HG03066 (cell line): ENCODE measurements around the gene FAM72B.
A peak's percentile ranks its signal among the peaks of the same experiment; 100 is the strongest.
"Not testable (repeated sequence)": the region's sequence is repeated elsewhere in the genome, so short reads cannot be mapped to it uniquely, and the experiment has no call there.

ENCODE experiments used
- ATAC-seq: cut with Tn5 transposase; IDR thresholded peaks from one replicate; pipeline ENCODE4 v1.9.1; 2021; ENCODE audit warnings: low read depth; ENCODE audit not compliant: unreplicated experiment

Gene FAM72B

DNA sequence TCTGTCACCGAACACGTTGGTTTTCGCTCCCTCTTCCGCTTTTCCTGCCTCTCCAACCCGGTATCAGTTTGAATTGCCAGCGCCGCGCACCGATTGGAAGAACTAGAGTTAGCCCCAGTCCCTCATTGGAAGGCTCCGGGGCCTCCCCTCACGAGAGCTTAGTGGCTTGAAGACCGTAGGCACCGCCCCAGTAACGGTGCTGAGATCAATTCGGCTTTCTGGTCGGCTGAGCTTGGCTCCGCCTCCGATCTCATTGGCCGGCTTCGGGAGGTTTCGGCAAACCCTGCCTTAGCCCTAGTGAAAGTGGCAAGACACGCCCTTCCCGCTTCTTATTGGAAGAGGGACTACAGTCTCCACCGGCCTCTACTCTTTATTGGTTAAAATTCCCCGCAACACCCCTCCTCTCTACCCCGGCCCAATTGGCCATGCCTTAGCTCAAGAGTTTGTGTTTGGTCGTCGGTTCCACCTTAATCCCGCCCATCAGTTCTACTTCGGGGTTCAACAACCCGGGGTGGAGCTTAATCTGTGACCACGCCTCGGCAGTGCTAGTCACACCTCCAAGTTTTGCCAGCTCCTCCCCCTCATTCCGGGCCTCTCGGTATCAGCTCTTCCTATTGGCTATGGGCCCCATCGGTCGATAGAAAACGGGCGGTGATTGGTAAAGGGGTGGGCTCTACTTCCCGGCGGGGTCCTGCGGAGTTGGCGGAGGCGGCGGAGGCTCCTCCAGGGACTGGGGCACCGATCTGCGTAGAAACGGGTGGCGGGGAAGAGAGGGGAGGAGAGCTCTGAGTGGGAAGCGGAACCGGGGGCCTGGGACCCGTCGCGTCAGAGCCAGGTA is at the start of gene FAM72B, which contains the start of gene SRGAP2C:
Gene FAM72B, minus strand, starts transcription at position 51 of the 838 bp plus-strand sequence. CDS start 851 bp downstream, outside the sequence.
Gene SRGAP2C, plus strand, starts transcription at position 686 of the 838 bp plus-strand sequence. CDS start 2,472 bp downstream, outside the sequence.
- peak; percentile 78 for ATAC-seq

DNA sequence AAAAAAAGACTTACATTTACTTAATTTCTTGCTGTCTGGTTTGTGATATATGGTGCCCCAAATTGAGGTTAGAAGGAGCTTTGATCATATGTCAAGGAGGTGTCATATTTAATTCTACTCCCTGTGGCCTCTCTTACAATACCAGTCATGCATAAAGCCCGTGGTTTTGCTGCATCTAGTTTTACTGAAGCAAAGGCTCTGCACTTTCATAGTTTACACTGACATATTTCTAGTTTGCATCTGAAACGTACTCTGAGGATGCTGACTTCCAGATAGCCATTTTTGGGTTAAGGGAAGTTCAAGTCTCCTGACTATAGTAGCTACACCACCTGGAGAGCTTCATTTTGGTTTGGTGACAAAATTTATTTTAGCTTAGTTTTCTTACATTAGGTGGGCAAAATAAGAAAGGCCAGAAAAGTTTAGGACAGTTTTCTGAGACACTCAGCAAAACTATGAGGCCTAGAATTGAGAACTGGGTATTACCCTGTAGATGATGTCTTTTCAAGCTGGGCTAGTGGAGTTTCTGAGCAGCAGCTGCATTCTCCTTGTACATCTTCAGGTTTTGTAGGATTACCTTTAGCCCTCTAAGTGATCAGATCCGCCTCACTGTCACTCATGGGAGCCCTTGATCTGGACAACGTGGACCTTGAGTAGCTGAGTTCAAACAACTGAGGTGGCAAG is 48.4 kb upstream of the FAM72B start:
- peak; percentile 65 for ATAC-seq

DNA sequence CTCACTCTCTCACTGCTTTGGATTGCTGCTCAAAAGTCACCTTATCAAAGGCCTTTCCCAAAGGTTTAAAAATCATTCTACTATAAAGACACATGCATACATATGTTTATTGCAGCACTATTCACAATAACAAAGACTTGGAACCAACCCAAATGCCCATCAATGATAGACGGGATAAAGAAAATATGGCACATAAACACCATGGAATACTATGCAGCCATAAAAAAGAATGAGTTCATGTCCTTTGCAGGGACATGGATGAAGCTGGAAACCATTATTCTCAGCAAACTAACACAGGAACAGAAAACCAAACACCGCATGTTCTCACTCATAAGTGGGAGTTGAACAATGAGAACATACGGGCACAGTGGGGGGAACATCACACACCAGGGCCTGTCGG is 46.5 kb upstream of the FAM72B start:
- not testable (repeated sequence) for ATAC-seq

DNA sequence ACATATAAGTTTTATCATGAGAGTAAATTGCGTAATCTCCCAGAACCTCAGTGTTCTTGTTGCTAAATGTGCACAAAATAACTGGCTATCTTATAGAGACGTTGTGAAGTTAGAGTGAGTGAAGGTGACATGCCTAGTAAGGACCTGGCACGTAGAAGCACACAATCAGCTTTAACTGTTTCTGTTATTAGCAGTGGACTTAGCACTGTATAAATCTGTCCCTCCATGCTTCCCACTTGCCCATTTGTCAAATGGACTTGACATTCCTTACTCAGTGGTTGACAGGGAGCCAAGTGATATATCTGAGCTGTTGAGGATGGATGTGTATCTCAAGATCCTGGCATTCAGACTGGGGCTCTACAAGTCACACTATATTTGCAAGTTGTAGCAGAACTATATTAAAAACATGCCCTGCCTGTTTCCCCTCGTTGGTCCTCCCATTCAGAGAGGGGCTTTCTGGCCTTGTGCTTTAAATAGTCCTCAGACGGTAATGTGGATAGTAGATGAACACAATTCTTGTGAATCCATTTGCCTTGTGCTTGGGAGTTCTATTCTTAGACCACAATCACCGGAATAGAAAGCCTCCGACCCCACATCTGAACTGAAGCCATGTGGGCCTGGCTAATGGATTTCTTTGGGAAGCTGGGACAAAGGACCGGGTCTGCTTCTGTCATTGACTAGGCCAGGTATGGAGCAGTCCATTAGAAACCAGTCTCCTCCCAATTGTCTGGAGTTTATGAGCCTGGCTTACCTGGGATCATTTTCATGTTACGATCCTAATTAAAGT is 43.6 kb upstream of the FAM72B start:
- not testable (repeated sequence) for ATAC-seq

DNA sequence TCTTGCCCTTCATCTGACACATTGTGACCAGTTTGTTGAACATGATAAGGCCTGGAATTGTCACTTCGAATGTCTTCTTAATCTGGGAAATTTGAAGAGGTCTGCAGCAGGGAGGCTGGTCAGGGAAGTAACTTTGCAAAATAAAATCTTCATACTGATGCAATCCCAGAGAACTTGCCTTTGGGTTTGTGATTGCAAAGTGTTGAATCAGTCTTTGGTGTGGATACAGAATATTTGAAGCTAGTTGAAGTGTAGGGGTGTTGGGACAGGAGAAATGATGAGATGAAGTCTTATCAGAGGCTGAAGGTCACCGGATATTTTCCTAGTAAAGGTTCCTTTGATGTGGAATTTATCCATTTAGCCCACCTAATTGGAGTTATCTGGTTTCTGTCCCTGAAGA is 42.8 kb upstream of the FAM72B start:
- ATAC-seq, result not testable (repeated sequence)

DNA sequence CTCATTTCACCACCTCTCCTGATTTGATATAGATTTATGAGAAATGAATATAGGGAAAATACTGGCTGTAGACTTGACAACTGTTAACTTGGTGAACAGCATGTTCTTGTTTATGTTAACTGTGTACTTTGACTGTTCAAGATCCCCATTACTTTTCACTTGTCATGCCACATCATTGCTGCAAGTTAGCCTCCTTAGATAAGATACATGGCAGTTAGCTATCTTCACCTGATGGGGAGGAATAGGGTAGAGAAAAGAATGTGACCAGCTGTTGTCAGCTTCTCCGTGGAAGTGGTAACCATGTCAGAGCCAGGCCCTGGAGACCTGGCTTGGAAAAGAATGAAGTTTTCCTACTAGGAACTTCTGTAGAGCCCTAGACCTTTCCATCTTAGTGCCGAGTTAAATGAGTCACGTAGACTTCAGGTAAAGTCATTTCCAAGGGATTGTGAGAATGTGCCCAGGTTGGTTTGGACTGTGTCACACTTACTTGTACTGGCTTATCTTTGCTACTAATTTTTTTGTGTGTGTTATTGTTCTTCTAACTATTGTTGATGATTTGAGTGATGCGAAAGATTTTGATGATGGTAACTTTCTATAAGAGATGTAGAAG is 42.3 kb upstream of the FAM72B start:
- ATAC-seq, result not testable (repeated sequence)

DNA sequence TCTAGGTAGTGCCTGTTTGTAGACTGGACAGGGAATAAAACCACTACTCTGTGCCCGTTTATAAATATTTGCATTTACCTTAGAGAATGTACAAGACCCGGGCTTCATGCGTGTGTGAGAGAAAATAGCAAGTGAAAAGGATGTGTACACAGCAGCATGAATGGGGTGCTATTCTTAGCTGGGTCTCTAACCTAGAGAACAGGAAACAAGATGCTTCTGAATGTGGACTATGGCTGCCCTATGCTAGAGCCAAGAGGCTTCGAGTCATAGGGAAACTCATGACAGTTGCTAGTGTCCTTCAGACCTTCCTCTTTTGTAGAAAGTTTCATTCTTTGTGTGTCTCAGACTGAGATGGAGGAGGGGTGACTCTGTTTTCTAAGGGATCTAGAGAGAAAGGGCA is 40.6 kb upstream of the FAM72B start:
- ATAC-seq, result peak; percentile 96

DNA sequence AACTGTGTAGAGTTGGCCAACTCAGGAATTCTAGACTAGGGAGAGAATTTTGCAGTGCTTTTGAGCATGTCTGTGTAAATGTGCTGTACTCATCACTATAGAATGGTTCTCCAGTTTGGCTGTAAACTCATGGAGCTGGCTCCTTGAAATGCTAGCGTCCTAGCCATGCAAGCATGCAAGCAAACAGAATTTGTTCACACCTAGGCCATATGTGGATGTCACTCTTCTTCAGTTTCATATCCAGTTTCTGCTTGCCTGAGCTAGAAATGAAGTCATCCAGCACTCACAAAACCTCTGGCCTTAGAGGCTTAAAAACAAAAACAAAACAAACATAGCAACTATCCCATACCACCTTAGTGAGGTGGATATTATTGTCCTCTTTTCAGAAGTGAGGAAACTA is 37.6 kb upstream of the FAM72B start:
- peak; percentile 55 for ATAC-seq

DNA sequence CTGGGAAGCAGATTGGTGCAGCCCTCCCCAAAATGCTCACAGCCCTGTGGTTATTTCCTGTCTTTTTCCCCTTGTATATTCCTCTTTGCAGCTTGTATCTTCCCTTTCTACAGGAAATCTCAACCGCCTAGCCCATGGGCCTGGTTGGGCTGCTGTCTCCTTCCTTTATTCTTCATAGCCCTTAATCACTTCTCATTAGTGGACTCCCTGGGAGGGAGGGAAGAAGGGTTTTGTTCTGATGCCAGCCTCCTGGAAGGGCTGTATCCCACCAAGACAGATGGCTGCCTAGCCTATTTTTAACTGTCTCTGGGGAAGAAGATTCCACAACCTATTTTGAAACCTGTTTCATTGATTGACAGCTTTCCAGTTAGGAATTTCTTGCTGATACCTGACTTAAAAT is 32.5 kb upstream of the FAM72B start:
- not testable (repeated sequence) for ATAC-seq

DNA sequence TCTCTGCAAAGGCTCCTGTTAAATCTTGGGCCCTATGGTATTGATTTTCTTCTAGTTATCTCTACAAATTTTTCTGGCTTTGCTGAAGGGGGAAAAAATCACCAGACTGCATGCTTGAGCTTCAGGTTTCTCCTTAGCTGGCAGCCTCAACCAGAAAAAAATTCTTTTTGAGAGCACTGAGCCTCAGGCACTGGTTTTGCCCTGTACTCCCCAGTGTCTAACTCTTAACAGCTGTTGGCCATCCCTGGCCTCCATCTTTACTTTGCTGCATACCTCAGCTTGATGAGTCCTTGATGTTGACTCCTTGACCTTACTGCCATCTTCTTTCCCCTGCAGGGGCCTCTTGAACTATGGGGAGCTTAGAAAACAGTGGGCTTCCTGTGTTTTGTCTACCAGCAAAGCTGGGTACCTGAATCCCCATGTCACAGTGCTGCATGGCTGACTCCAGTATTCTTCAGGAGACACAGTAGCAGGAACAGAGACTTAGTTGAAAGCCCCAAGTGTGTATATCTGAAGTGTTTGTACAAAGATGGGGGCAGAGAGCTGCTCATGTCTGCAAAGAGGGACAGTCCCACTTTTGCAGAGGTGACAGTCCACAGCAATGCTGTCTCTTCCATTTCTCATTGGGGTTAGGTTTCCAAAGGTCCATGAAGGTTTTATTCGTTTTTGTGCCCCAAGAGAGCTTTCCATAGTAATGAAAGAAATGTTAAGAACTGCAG is 31.7 kb upstream of the FAM72B start:
- not testable (repeated sequence) for ATAC-seq

DNA sequence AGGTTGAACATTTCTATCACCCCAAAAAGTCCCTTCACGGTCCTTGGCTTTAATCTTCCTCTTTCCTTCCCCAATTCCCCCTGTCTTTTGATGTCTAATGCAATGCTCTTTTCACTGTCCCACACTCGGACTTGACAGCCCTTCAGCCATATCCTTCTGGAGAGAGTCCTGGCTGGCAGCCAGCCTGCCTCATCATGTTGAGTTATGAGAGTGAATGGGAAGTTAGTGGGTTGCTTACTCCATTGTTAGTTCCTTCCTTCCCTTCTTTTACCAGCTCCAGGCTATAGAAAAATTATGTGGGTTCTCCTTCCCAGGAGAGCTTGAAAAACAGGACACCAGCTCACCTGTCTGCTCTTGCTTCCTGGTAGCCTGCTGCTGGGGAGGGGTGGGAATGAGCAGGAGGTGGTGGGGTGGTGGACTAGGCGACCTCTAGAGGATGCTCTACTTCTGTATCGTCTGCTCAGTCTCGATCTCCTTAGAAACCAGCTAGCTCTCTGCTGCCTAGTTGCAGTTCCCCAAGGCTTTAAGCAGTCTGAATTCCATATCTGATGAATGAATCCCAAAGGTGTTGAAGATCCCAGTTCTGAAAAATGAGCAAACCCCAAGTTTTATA is 30.5 kb upstream of the FAM72B start:
- ATAC-seq, result not testable (repeated sequence)

DNA sequence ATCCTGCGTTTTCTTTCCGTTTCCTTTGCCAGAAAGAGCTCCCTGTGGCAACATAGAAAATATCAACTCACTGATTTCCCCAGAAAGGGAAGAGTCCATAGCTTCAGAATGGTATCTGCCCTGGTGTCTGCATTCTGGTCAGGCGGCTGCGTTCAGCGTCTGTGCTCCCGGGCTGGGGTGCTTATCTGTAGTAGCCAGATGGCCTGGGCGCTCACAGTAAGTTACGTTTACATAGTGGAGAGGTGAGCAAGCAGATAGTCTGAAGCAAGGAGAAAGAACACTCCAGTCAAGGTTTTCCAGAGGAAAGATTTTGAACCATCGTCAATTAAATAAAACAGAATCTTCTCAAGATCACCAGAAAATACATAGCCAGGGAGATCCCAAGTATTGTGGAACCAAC is 29.4 kb upstream of the FAM72B start:
- ATAC-seq, result not testable (repeated sequence)

DNA sequence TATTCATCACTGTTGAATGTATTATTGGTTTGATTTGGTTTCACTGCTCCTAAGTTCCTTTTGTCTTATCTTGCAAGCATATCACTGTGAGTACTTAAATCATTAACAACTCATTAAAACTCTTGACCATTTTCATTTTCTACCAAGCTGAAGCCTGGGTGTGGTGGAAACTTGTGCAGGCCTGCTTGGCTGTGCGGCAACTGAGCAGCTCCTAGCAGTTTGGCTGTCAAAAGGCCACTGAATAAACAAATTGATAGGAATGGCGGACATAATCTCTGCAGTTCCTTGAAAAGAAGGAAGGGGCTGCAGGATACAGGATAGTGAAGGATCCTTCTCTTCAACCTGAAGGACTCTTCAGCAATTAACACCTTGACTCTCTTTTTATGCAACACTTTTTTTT is 26.6 kb upstream of the FAM72B start:
- ATAC-seq, result not testable (repeated sequence)

DNA sequence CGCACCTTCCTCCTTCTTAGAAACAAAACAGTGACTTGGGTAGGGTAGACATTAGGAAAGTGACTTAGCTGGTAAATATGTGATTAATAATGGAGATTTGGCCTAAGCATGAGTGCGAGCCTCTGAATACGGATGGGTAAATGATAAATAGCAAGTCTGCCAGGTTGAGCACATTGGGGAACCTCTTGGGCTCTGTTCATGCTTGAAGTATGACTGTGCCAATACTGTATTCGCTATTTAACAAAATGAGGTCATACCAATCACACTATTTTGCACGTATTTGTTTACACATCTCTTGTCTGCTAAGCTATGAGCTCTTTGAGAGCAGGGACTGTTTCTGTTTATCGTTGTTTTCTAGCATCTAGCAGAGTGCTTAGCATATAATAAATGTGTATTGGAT is 24.2 kb upstream of the FAM72B start:
- not testable (repeated sequence) for ATAC-seq

DNA sequence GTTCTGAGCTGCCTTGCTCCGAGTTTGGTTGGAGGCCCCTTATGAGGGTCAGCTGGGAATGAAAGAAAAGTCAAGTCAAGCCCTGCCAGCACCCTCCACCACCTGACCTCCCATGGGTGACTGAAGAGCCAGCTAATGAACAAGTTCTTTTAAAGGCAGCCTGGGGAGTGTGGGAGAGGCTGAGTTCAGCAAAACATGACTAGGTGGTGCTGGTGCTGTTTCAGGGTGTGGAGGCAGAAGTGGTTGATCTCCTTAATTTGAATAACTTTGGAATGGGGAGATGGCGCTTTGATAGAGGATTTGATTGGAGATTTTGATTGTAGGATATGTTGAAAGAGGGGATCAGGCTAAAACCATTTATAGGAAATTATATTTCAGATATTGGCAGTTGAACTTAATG is 23.2 kb upstream of the FAM72B start:
- ATAC-seq, result not testable (repeated sequence)

DNA sequence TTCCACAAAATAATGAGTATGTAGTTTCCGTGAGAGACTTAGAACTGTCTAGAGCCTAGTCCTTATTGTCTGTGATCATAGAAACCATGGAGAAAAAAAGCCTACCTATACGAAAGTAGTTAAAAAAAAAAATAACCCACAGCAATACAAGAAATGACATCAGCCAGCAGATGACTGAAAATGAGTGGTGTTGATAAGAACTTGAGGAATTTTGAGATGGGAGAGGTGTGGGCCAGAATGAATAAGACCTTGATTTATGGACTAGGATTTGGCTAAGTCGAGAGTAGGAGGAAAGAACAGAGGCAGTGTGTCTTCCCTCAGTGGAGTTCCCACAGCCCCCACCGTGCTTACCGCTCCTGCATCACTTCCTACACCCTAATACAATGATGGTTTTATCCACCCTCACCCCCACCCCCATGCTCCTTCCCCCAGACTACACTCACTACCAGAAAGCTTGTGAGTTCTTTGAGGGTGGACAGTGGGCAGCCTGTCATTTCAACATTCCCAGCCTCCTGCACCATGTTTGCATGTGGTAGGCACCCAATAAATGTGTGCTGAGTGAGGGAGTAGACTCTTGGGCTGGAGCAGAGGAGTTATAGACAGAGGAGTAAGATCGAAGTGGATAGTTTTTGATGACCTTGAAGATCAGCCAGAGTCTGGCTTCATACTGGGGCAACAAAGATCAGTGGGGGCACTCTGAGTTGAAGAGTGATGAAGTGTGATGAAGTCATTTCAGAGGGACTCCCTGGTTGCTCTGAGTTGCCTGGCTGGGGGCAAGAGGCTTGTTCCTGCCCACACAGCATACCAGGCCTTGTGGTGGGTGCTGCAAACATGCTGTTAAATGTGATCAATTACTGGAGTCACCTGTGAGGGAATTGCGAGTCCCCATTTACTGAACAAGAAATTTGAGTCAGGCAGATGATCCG is 21.9 kb upstream of the FAM72B start:
- not testable (repeated sequence) for ATAC-seq

DNA sequence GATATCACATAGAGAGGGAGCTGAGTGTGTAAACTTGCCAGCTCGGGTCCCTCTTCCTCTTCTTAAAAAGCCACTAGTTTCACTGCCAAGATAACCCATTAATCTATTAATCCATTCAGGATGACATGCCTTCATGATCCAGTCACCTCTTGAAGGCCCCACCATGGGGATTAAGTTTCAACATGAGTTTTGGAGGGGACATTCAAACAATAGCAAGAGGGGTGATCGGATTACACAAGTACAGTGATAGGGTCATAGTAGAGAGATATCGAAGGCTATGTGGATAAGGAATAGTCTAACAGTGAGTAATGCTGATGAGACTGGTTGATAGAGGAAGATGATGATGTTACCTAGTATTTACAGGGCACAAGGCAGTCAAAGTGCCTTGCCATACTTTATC is 18.8 kb upstream of the FAM72B start:
- ATAC-seq, result not testable (repeated sequence)
